ENCODE data around the gene ST6GALNAC1. TPM values are rescaled to one million over a fixed set of nuclear protein-coding genes. Genes with fewer than 3 reads are reported as not detected.

ST6GALNAC1 gene
- total and polyA plus RNA-seq, 10 of the 15 experiments (the other 5 are each of a cell fraction or from before 2014, with no cell fraction given): 0.08 TPM; not detected in 9

GRCh38 chr17:76683011-76683755 lies 39.6 kb upstream of the ST6GALNAC1 start:
- no peak overlapping the region for H3K27ac ChIP-seq (ENCODE audit: control insufficient read depth, insufficient read depth)
- TF ChIP-seq ZBTB33 (IDR thresholded peaks at IDR 0.05) (no peak), NFIC (IDR thresholded peaks at IDR 0.05; ENCODE audit: low read depth, low read length) (no peak), ZNF622 (IDR thresholded peaks at IDR 0.05) (no peak), NBN (IDR thresholded peaks at IDR 0.05) (no peak), ZSCAN29 (IDR thresholded peaks at IDR 0.05) (no peak), ZNF384 (IDR thresholded peaks at IDR 0.05; ENCODE audit: borderline replicate concordance, low read depth, low read length) (no peak), LARP7 (IDR thresholded peaks at IDR 0.05) (no peak), HCFC1 (IDR thresholded peaks at IDR 0.05; ENCODE audit: low read length) (no peak), CTCF (IDR thresholded peaks at IDR 0.05 in 2 of 3, conservative IDR thresholded peaks at IDR 0.05 in 1 of 3; ENCODE audit: control insufficient read depth in 2 of 3, extremely low read depth in 1 of 3, insufficient read depth in 1 of 3, low read depth in 3 of 3, low read length in 3 of 3) (0 out of 6 replicates have a peak, but pooled peaks of 1 of the 3 experiments have one; percentile 2)
- H4K20me1 ChIP-seq (ENCODE audit: control insufficient read depth, insufficient read depth): no peaks in the 10 kb centered on the region
- no peak overlapping the region for H3K4me2 ChIP-seq (ENCODE audit: control insufficient read depth, insufficient read depth)
- ATAC-seq (peak; percentile 20; the same call in 2 of the 3 replicates), DNase-seq (ENCODE audit: low read depth, low spot score) (no peak), FAIRE-seq (no peak)
- POLR2A ChIA-PET: no interaction called here
- H3K4me1 ChIP-seq (ENCODE audit: control insufficient read depth, insufficient read depth, low read length): no peaks in the 10 kb centered on the region
- BruUV-seq (replicated peaks): no TSS peak
- H3K79me2 ChIP-seq (ENCODE audit: control insufficient read depth, insufficient read depth, low read length): no peaks in the 10 kb centered on the region
- in situ Hi-C loops (cut with MboI) (loop anchor here (5.0 kb wide), 1 partner anchor 161 kb away; no protein-coding TSS in a partner anchor), intact Hi-C loops (cut with micrococcal nuclease; ENCODE audit: unreplicated experiment) (no loop called here)
- RAD21 ChIA-PET (ENCODE audit: unreplicated experiment): no interaction called here
- 29% methylated on average over 18 of the region's 18 CpGs for WGBS (ENCODE audit: insufficient coverage, insufficient replicate concordance, low lambda C conversion rate, missing lambda C conversion rate)
- CTCF ChIA-PET: interaction anchor here (2.5 to 3.9 kb wide), 3 partner anchors 19 to 59 kb away, joined by 8 to 37 read pairs (median 9); no protein-coding TSS in a partner anchor
- peaks cover 0 to 6% of the 10 kb centered on the region in 2 experiments; a peak in 2 of 4 replicates for H3K27me3 ChIP-seq (replicated peaks in 1 of 2; ENCODE audit: control insufficient read depth in 2 of 2, insufficient read depth in 2 of 2, low read length in 1 of 2)
- SMC1A ChIA-PET (ENCODE audit: uncharacterized antibody, unreplicated experiment): no interaction called here
- H3K9me3 ChIP-seq (replicated peaks; ENCODE audit: control insufficient read depth, insufficient read depth, low read length): no peaks in the 10 kb centered on the region
- no peak overlapping the region for H3K9ac ChIP-seq (ENCODE audit: control insufficient read depth, insufficient read depth, low read length)
- H3K36me3 ChIP-seq (ENCODE audit: control insufficient read depth in 2 of 2, insufficient read depth in 2 of 2, low read length in 1 of 2): no peaks in the 10 kb centered on the region
- no peak overlapping the region for H3K4me3 ChIP-seq
- H2AFZ ChIP-seq (ENCODE audit: control insufficient read depth, low read depth, low read length): no peak overlapping the region
